IMR-90 (cell line): ENCODE measurements around the gene GSTA5. TPM values are rescaled to one million over a fixed set of nuclear protein-coding genes. Genes with fewer than 3 reads are reported as not detected.

Experiments
- ATAC-seq: fragments of 200-7000 bp; cut with Tn5 transposase; 2 replicates; pipeline ENCODE4 v1.9.1; 2020; ENCODE audit warnings: low read depth, mild to moderate bottlenecking, moderate library complexity
- BruUV-seq: library from RNA; stranded (reverse); fragments of 400-500 nt; replicated peaks from 2 replicates; lab custom pipeline; 2021; lab: Mats Ljungman, UMichigan
- CTCF ChIA-PET: fragments of 300-600 bp; formaldehyde crosslinking; extraction: SDS; loops from one replicate; lab custom pipeline; 2021; ENCODE audit warnings: antibody characterized with exemption; lab: Yijun Ruan, JAX
- POLR2A ChIA-PET: fragments of 300-600 bp; sonication (Branson Sonifier 250); formaldehyde crosslinking; loops from one replicate; lab custom pipeline; 2022; ENCODE audit warnings: antibody characterized with exemption; ENCODE audit not compliant: unreplicated experiment; lab: Charles Lee
- DNase-seq: peaks from one replicate; pipeline ENCODE4 v3.0.0; 2013
- H2AFZ ChIP-seq: replicated peaks from 2 replicates; pipeline ENCODE3; 2013; ENCODE audit warnings: low read length, mild to moderate bottlenecking; ENCODE audit not compliant: poor library complexity
- H2AK5ac ChIP-seq: 2 replicates; pipeline ENCODE4 v1.6.1; 2013; ENCODE audit warnings: low read depth, low read length, inconsistent platforms
- H2AK9ac ChIP-seq: replicated peaks from 2 replicates; pipeline ENCODE3; 2013; ENCODE audit warnings: mild to moderate bottlenecking, low read depth, low read length, moderate library complexity; ENCODE audit not compliant: poor library complexity
- H2BK120ac ChIP-seq: 2 replicates; pipeline ENCODE4 v1.6.1; 2013; ENCODE audit warnings: low read depth, low read length, inconsistent platforms
- H2BK15ac ChIP-seq: 3 replicates; pipeline ENCODE4 v1.6.1; 2013; ENCODE audit warnings: low read depth, low read length, inconsistent platforms
- H2BK20ac ChIP-seq: 2 replicates; pipeline ENCODE4 v1.6.1; 2013; ENCODE audit warnings: low read depth, mild to moderate bottlenecking, inconsistent platforms, low read length, moderate library complexity
- H2BK5ac ChIP-seq: 2 replicates; pipeline ENCODE4 v1.6.1; 2013; ENCODE audit warnings: mild to moderate bottlenecking, low read depth, low read length, inconsistent platforms; ENCODE audit not compliant: poor library complexity, severe bottlenecking
- H3K14ac ChIP-seq: replicated peaks from 2 replicates; pipeline ENCODE4 v1.6.1; 2013; ENCODE audit warnings: low read depth, low read length, inconsistent platforms
- H3K18ac ChIP-seq: 2 replicates; pipeline ENCODE4 v1.6.1; 2013; ENCODE audit warnings: low read depth, low read length, control low read depth
- H3K23ac ChIP-seq: 2 replicates; pipeline ENCODE4 v1.6.1; 2013; ENCODE audit warnings: low read depth, low read length, inconsistent platforms
- H3K27ac ChIP-seq: 2 replicates; pipeline ENCODE4 v1.5.1; 2013; ENCODE audit warnings: mild to moderate bottlenecking, control low read depth, low read length; ENCODE audit not compliant: insufficient read depth
- H3K27me3 ChIP-seq: 2 replicates; pipeline ENCODE4 v1.6.1; 2013; ENCODE audit warnings: low read length; ENCODE audit not compliant: control insufficient read depth, insufficient read depth
- H3K36me3 ChIP-seq: 2 replicates; pipeline ENCODE4 v1.6.1; 2013; ENCODE audit warnings: low read length, mixed read lengths; ENCODE audit not compliant: control insufficient read depth, insufficient read depth
- H3K4ac ChIP-seq: 2 replicates; pipeline ENCODE4 v1.6.1; 2013; ENCODE audit warnings: low read depth, low read length, inconsistent platforms
- H3K4me1 ChIP-seq: 2 replicates; pipeline ENCODE4 v1.6.1; 2013; ENCODE audit warnings: low read length, mixed read lengths; ENCODE audit not compliant: control insufficient read depth, insufficient read depth
- H3K4me2 ChIP-seq: 2 replicates; pipeline ENCODE4 v1.6.1; 2013; ENCODE audit warnings: low read depth, mild to moderate bottlenecking, control low read depth, low read length, moderate library complexity
- H3K4me3 ChIP-seq: 2 replicates; pipeline ENCODE4 v1.5.1; 2013; ENCODE audit warnings: low read depth, mild to moderate bottlenecking, control low read depth, low read length, moderate library complexity; ENCODE audit not compliant: insufficient read depth
- H3K56ac ChIP-seq: 2 replicates; pipeline ENCODE4 v1.6.1; 2013; ENCODE audit warnings: low read length, inconsistent platforms; ENCODE audit not compliant: insufficient read depth; ENCODE audit errors: extremely low read depth
- H3K79me1 ChIP-seq, 2 experiments: 2 replicates each; pipeline ENCODE4 v1.6.1; 2013; ENCODE audit warnings: low read length in 2 of 2, inconsistent platforms in 1 of 2, low read depth in 1 of 2
- H3K9ac ChIP-seq: 2 replicates; pipeline ENCODE4 v1.6.1; 2013; ENCODE audit warnings: low read depth, low read length, control low read depth
- H3K9me1 ChIP-seq: 2 replicates; pipeline ENCODE4 v1.6.1; 2013; ENCODE audit warnings: low read length, inconsistent platforms; ENCODE audit not compliant: insufficient read depth
- H3K9me3 ChIP-seq: 2 replicates; pipeline ENCODE4 v1.6.1; 2013; ENCODE audit warnings: low read length; ENCODE audit not compliant: control insufficient read depth, insufficient read depth
- H4K20me1 ChIP-seq: 2 replicates; pipeline ENCODE4 v1.6.1; 2013; ENCODE audit warnings: low read length, inconsistent platforms; ENCODE audit not compliant: insufficient read depth
- H4K5ac ChIP-seq: 2 replicates; pipeline ENCODE4 v1.6.1; 2013; ENCODE audit warnings: mild to moderate bottlenecking, low read depth, low read length, control low read depth
- H4K8ac ChIP-seq, 2 experiments: 2 replicates each; pipeline ENCODE4 v1.6.1; 2013; ENCODE audit warnings: low read depth in 2 of 2, low read length in 2 of 2, control low read depth in 1 of 2, inconsistent platforms in 1 of 2
- H4K91ac ChIP-seq: 2 replicates; pipeline ENCODE4 v1.6.1; 2013; ENCODE audit warnings: low read depth, low read length, inconsistent platforms; ENCODE audit not compliant: insufficient read depth
- MXI1 ChIP-seq: IDR thresholded peaks from 2 replicates; pipeline ENCODE4 v1.6.1; 2012; ENCODE audit warnings: low read depth, mild to moderate bottlenecking, low read length, moderate library complexity, borderline replicate concordance
- NFE2L2 ChIP-seq: fragments of 150-350 bp; IDR thresholded peaks from 2 replicates; pipeline ENCODE4 v1.6.1; 2016; ENCODE audit warnings: low read depth, mild to moderate bottlenecking, low read length
- WGBS, 2 experiments: methylation state at CpG; one replicate each; pipeline versions ENCODE4 v1.1.5 to v1.1.7; 2013; ENCODE audit warnings: missing lambda C conversion rate in 2 of 2; ENCODE audit not compliant: insufficient read length in 1 of 2; ENCODE audit errors: extremely low coverage in 2 of 2; 5-methylcytosine and 5-hydroxymethylcytosine counted together
- dilution Hi-C: fragments of 300-500 bp; cut with HindIII; formaldehyde crosslinking; loops from one replicate; pipeline ENCODE4 v1.14.3; 2018; ENCODE audit warnings: low sequenced_read_pairs; ENCODE audit not compliant: unreplicated experiment
- in situ Hi-C: fragments of 300-500 bp; cut with MboI; formaldehyde crosslinking; loops from 3 replicates; pipeline ENCODE4 v1.14.3; 2019; ENCODE audit warnings: low sequenced_read_pairs, inconsistent platforms, mixed read lengths
- intact Hi-C: fragments of 100-400 bp; cut with micrococcal nuclease; formaldehyde crosslinking; loops from 2 replicates; pipeline ENCODE4 v1.10.0; 2022
- polyA plus RNA-seq, 3 experiments: library from polyadenylated mRNA; depleted of rRNA; stranded (reverse); fragments of >200 nt; gene quantifications; 2 replicates each; pipeline ENCODE4 v1.2.3, GENCODE V29; 2012; ENCODE audit warnings: low replicate concordance in 1 of 3
- total RNA-seq: library from RNA; depleted of rRNA; stranded (reverse); fragments of >200 nt; gene quantifications from 2 replicates; pipeline ENCODE4 v1.2.3, GENCODE V29; 2012
- TF ChIP-seq, protein P1 (sequence below): conservative IDR thresholded peaks from 2 replicates; pipeline ENCODE4 v1.5.1; 2012; ENCODE audit warnings: mild to moderate bottlenecking, low read depth, low read length, improper control_type of control experiment

GSTA5 gene
- total and polyA plus RNA-seq, 2 of the 4 experiments (the other 2 are of a cell fraction): not detected

DNA sequence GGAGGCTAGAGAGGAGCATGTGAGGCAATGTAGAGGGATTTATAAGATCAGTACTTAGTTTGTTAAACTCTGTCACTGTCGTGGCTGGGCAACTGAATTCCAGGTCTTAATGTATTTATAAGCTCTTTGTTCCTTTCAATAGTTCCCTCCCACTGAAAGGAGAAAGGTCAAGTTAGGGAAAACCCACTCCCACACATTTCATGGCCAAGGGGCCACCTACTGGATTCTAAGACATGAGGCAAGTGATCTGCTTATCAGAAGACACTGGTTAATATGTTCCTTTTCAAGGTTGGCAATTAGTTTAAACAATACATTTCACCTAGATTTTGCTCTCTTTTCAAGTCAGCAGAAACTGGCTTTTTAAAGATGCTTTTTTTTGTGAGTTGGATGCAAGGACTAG, 5.4 kb upstream of the GSTA5 start:
- no peak for DNase-seq
- POLR2A ChIA-PET: no interaction called here
- Histone ChIP-seq H3K56ac (no peak overlapping the region), H2BK120ac (no peak overlapping the region), H2AK9ac (no peak overlapping the region), H3K14ac (no peak overlapping the region), H2BK20ac (no peak overlapping the region), H3K9ac (no peak overlapping the region), H3K9me3 (peaks cover 12% of the 10 kb centered on the region), H3K23ac (no peak overlapping the region), H3K9me1 (no peaks in the 10 kb centered on the region), H4K20me1 (no peaks in the 10 kb centered on the region), H4K5ac (no peak overlapping the region), H2AK5ac (no peak overlapping the region), H2AFZ (no peak overlapping the region), H3K79me1 (no peaks in the 10 kb centered on the region), H2BK15ac (no peak overlapping the region), H3K36me3 (no peaks in the 10 kb centered on the region), H3K18ac (no peak overlapping the region), H4K8ac (no peak overlapping the region), H3K27me3 (peaks cover 24% of the 10 kb centered on the region), H3K4ac (no peak overlapping the region), H4K91ac (no peak overlapping the region), H3K4me1 (no peaks in the 10 kb centered on the region), H3K4me2 (no peak overlapping the region), H3K27ac (no peak overlapping the region), H2BK5ac (no peak overlapping the region), H3K4me3 (no peak overlapping the region)
- ATAC-seq: no peak
- TF ChIP-seq MXI1 (no peak), NFE2L2 (no peak)
- TF ChIP-seq, protein P1, sequence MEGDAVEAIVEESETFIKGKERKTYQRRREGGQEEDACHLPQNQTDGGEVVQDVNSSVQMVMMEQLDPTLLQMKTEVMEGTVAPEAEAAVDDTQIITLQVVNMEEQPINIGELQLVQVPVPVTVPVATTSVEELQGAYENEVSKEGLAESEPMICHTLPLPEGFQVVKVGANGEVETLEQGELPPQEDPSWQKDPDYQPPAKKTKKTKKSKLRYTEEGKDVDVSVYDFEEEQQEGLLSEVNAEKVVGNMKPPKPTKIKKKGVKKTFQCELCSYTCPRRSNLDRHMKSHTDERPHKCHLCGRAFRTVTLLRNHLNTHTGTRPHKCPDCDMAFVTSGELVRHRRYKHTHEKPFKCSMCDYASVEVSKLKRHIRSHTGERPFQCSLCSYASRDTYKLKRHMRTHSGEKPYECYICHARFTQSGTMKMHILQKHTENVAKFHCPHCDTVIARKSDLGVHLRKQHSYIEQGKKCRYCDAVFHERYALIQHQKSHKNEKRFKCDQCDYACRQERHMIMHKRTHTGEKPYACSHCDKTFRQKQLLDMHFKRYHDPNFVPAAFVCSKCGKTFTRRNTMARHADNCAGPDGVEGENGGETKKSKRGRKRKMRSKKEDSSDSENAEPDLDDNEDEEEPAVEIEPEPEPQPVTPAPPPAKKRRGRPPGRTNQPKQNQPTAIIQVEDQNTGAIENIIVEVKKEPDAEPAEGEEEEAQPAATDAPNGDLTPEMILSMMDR: no peak
- dilution Hi-C loops (no loop called here), in situ Hi-C loops (no loop called here), intact Hi-C loops (no loop called here)
- no TSS peak for BruUV-seq
- no CpG with 5 or more reads among the region's 1 CpG for WGBS, 2 experiments
- CTCF ChIA-PET: no interaction called here
